Neural cell (in vitro differentiated cells): ENCODE measurements around the gene SELENOO.

Experiments used
- EP300 ChIP-seq: fragments of 450-650 bp; conservative IDR thresholded peaks from 2 replicates; pipeline ENCODE4 v1.6.1; 2014; ENCODE audit warnings: antibody characterized with exemption, mild to moderate bottlenecking, moderate library complexity; ENCODE audit not compliant: poor library complexity, severe bottlenecking
- EZH2 ChIP-seq: fragments of 200-600, 300-800 bp; shearing (Covaris generic), sonication (generic); IDR thresholded peaks from 2 replicates; pipeline ENCODE4 v1.6.1; 2014; ENCODE audit warnings: antibody characterized with exemption, low read length, borderline replicate concordance, mild to moderate bottlenecking; ENCODE audit not compliant: insufficient read depth, poor library complexity, severe bottlenecking
- MXI1 ChIP-seq: fragments of 450-650 bp; conservative IDR thresholded peaks from 2 replicates; pipeline ENCODE4 v1.6.1; 2014; ENCODE audit warnings: antibody characterized with exemption, mild to moderate bottlenecking; ENCODE audit not compliant: poor library complexity, severe bottlenecking
- POLR2AphosphoS5 ChIP-seq: IDR thresholded peaks from 2 replicates; pipeline ENCODE4 v1.6.1; 2012
- RAD21 ChIP-seq: fragments of 450-650 bp; conservative IDR thresholded peaks from 2 replicates; pipeline ENCODE4 v1.6.1; 2014; ENCODE audit warnings: antibody characterized with exemption, mild to moderate bottlenecking, moderate library complexity
- TAF1 ChIP-seq: IDR thresholded peaks from 2 replicates; pipeline ENCODE4 v1.6.1; 2012; ENCODE audit warnings: low read depth
- TF ChIP-seq, protein P1 (sequence below): fragments of 450-650 bp; IDR thresholded peaks from 2 replicates; pipeline ENCODE4 v1.5.1; 2014; ENCODE audit warnings: antibody characterized with exemption, mild to moderate bottlenecking, moderate library complexity; ENCODE audit not compliant: poor library complexity, severe bottlenecking
- TF ChIP-seq, protein P2 (sequence below): IDR thresholded peaks from 2 replicates; pipeline ENCODE4 v1.6.1; 2012; ENCODE audit warnings: borderline replicate concordance

DNA sequence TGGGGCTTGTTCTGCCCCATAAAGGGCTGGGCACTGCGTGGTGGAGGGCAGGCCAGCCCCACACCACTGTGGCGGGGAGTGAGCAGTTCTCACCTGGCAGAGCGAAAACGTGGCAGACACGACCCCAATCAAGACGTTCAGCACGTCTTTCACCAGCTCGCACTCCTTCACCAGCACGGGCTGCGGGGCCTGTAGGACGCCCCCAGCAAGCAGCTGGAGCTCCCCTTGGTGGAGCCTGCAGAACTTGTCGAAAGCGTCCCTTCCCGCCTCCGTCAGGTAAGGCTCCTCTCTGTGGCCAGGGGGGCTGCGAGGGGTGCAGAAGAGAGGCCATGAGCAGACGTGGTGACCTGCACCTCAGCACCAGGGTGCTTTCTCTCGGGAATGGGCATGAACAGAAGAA, 32.4 kb downstream of the SELENOO start:
- TF ChIP-seq, protein P1, sequence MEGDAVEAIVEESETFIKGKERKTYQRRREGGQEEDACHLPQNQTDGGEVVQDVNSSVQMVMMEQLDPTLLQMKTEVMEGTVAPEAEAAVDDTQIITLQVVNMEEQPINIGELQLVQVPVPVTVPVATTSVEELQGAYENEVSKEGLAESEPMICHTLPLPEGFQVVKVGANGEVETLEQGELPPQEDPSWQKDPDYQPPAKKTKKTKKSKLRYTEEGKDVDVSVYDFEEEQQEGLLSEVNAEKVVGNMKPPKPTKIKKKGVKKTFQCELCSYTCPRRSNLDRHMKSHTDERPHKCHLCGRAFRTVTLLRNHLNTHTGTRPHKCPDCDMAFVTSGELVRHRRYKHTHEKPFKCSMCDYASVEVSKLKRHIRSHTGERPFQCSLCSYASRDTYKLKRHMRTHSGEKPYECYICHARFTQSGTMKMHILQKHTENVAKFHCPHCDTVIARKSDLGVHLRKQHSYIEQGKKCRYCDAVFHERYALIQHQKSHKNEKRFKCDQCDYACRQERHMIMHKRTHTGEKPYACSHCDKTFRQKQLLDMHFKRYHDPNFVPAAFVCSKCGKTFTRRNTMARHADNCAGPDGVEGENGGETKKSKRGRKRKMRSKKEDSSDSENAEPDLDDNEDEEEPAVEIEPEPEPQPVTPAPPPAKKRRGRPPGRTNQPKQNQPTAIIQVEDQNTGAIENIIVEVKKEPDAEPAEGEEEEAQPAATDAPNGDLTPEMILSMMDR = no peak
- no peak for TF ChIP-seq RAD21
- TF ChIP-seq POLR2AphosphoS5 = no peak
- TF ChIP-seq EZH2 = no peak
- TF ChIP-seq, protein P2, sequence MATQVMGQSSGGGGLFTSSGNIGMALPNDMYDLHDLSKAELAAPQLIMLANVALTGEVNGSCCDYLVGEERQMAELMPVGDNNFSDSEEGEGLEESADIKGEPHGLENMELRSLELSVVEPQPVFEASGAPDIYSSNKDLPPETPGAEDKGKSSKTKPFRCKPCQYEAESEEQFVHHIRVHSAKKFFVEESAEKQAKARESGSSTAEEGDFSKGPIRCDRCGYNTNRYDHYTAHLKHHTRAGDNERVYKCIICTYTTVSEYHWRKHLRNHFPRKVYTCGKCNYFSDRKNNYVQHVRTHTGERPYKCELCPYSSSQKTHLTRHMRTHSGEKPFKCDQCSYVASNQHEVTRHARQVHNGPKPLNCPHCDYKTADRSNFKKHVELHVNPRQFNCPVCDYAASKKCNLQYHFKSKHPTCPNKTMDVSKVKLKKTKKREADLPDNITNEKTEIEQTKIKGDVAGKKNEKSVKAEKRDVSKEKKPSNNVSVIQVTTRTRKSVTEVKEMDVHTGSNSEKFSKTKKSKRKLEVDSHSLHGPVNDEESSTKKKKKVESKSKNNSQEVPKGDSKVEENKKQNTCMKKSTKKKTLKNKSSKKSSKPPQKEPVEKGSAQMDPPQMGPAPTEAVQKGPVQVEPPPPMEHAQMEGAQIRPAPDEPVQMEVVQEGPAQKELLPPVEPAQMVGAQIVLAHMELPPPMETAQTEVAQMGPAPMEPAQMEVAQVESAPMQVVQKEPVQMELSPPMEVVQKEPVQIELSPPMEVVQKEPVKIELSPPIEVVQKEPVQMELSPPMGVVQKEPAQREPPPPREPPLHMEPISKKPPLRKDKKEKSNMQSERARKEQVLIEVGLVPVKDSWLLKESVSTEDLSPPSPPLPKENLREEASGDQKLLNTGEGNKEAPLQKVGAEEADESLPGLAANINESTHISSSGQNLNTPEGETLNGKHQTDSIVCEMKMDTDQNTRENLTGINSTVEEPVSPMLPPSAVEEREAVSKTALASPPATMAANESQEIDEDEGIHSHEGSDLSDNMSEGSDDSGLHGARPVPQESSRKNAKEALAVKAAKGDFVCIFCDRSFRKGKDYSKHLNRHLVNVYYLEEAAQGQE = no peak
- TF ChIP-seq TAF1 = no peak
- no peak for TF ChIP-seq EP300
- no peak for TF ChIP-seq MXI1
